Activated CD4-positive, alpha-beta T cell treated with anti-CD3 and anti-CD28 coated beads for 4 hours (primary cell): ENCODE measurements around the gene RAB11FIP5.
"Not testable (repeated sequence)": the region's sequence is repeated elsewhere in the genome, so short reads cannot be mapped to it uniquely, and the experiment has no call there.

Source experiments
- DNase-seq, 2 donors: peaks; one replicate each; pipeline ENCODE4 v3.0.0-alpha.2; 2020

Gene RAB11FIP5

DNA sequence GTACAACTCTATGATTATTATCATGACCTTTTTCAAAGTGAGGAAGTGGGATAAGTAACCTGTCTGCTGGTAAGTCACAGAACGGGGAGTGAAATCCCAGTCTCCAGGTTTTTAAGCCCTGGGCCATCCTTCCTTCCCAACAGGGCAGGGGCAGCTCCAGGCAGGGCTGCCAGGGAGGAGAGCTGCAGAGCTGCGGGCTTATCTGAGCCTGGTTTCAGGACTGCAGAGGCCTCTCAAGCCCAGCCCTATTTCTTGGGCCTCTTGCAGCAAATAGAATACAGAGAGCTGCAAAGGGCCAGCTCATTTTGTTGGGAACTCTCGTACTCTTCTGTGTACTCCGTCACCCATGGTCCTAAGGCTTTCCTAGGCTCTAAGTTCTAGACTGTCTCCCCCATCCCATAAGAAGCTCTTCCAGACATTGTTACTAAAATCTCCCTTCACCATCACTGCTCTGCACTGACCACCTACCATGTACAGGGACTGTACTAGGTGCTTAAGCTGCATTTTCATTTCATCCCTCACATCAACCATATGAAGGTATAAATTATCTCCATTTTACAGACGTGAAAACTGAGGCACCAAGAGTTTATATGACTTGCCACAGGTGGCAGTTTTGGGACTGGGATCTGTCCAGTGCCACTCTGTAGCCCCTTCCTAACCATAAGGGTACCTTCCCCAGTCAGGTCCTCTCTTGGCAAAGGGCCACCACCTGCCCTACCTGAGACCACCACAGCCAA lies 3.1 kb downstream of the RAB11FIP5 start:
- no peak for DNase-seq

DNA sequence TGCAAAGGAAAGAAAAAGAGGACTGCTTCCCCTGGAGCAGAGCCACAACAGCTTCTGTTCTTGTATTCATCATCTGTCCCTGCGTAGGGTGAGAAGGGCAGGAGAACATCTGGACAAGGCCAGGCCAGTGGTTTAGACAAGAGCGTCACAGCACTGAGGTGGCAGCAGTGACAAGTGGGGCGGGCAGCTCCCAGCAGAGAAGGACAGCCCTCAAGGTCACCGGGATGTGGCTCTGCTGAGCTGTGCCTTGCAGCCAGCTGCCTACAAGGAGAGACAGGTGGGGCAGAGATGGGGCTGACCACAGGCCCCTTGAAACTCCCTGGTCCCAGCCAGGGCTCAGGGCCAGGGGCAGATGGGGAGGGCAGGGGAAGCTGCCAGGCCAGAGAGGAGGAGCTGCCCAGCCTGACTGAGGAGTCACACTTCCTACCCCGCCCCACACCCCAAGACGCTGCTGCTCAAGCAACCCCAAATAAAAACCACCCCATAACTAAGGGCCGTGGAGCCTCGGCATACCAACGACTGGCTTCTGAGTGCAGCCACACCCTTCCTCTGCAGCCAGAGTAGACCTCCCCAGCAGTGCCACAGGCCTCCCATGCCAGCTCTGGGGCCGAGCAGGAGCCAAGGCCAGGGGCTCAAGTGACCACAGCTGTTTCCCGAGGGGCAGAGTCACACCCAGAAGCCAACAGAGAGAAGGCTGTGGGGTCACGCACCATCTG lies 5.4 kb downstream of the RAB11FIP5 start:
- DNase-seq = no peak

DNA sequence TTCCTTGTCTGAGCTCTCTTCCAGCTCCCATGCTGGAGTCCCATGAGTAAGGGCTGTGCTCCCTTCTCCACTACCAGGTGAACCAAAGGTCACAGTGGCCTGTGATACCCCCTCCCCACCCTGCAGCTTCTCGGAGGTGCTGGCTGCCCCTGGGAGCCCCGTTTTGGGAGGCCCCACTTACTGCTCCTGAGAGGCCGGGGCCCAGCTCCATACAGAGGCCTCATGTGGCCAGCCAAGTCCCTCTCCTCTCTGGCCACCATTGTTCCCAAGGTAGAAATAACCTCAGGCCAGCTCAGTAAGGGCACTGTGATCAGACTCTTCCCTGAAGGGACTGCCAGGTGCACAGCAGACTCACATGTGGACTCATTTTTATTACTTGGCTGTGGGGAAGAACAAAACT lies 6.0 kb downstream of the RAB11FIP5 start:
- DNase-seq = no peak

DNA sequence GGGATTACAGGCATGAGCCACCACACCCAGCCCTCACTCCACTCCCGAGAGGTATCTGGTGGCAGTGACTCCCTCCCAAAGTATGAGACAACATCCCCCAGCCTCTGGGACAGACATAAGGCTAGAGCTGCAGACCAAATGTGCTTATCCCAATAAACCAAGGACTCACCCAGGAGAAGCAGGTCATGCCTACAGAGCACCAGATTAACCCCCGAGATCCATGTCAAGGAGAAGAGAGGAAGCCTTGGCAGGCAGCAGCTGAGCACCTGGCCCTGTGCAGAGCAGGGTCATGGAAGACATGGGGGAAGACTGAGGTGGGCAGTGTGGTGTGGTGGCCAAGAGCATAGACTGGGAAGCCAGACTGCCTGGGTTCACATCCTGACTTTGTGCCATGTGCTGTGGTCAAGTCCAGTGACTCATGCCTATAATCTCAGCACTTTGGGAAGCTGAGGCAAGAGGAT lies 7.2 kb downstream of the RAB11FIP5 start:
- DNase-seq = no peak

DNA sequence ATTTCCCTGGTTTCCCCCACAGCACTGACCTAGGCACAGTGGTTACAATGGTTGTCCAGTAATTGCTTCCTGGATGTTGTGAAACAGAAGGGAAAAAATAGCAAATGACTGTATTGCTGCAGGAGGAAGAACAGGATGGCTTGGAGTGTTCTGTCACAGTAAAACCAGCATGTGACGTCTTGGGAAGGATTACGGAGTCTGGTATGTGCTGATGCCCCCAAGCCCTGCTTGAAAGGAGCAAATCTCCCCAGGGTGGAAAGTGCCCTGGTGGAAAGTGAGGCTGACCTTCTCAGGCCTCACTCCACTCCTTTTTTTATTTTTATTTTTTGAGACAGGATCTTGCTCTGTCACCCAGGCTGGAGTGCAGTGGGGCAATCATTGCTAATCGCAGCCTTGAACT lies 7.8 kb downstream of the RAB11FIP5 start:
- no peak for DNase-seq

DNA sequence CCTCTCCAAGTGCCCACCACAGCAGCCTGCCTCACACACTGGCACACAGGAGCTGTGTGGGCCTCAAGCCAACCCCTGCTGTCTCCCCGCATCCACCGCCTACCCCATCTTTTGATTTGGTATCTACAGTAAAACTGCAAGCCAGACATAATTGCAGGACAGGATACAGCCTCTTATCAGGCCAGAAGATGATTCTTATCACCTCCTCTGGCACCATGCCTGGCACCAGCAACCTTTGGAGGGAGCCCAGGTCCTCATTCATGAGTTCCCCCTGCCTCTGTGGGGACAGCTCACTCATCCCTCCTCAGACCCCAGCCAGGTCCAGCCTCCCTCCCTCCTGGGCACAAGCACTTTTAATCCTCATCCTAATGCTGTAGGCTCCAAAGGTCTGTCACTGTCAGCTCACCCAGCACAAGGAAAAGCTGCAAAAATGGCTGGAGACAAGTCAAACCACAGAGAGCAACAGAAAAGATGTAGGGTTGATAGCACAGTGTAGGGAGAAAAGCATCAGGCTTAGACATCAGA lies 9.7 kb downstream of the RAB11FIP5 start:
- no peak for DNase-seq

DNA sequence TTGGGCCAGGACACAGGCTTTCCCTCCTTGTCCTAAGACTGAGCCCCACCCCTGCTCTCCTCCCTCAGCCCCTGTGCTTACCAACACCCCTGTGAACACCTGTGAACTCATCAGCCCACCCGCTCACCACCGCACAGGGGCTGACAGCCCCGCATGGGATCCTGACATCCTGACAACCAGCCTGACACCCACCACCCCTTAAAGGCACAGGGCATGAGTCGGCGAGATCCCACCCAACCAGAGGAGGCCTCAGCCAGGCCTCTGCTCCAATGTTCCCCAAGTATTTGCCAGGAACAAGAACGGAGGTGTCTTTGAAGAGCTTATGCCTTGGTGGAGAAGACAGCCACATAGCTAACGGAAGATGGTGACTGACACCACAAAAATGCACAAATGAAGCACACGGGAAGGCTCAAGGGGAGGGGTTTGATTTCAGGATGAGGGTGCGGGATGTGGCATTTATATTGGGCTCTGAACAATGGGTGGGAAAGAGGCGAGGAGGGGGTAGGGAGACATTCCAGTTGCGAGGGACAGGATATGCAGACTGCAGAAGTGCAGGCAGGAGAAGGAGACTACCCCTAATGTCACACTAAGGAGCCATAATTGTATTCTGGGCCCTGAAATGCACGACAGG lies 11.0 kb downstream of the RAB11FIP5 start:
- DNase-seq = no peak

DNA sequence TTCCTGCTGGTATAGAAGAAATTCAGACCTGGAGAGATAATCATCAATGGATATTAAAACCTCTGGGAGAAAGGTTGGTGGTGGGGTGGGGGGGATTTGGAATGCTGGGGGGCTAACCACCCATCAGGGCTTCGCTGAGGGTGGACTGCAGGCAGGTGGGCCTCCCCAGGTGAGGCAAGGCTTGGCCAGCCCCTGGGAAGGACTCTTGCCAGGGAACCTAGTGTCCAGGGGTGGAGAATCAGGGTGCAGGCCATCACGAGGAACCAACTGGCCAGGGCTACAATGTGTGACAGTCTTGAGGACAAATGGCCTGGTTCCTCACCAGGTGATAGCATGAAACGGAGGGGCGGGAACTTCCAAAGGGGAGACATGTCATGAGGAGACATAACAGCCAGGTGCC lies 11.8 kb downstream of the RAB11FIP5 start:
- no peak for DNase-seq

DNA sequence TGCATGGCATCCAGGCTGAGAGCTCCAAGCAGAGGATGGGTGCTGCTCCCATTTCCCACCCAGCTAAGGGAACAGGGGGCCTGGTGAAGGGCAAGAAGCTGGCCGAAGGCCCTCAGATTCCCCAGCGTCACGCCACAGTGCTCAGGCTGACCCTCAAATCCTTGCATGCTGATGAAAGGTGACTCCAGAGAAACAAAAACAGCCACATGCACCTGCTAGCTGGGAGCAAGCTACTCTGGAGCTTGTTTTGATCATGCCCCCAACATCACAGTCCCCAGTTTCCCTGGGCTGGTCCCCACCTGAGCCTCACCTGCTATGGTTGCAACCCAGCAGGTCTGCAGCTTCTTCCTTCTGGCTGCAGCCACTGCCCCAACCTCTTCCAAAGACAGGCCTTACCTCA lies 13.3 kb downstream of the RAB11FIP5 start:
- DNase-seq = no peak

DNA sequence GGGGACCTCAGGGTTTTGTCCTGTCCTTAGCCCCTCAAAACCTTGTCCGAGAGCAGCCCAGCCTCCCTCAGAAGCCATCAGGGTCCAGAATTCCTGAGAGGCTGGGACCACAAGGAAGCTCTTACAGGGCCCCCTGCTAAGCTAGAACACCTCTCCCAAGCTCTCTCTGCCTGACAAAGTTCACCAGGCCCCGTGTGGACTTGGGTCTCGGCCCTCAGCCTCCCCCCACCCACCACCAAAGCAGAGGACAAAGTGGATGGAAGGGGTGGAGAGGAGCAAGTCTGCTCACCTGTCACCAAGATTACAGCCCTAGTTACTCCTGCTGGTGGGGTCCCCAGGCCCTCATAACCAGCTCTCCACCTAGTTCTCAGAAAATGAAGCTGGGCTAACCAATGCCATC lies 16.8 kb downstream of the RAB11FIP5 start:
- DNase-seq = no peak

DNA sequence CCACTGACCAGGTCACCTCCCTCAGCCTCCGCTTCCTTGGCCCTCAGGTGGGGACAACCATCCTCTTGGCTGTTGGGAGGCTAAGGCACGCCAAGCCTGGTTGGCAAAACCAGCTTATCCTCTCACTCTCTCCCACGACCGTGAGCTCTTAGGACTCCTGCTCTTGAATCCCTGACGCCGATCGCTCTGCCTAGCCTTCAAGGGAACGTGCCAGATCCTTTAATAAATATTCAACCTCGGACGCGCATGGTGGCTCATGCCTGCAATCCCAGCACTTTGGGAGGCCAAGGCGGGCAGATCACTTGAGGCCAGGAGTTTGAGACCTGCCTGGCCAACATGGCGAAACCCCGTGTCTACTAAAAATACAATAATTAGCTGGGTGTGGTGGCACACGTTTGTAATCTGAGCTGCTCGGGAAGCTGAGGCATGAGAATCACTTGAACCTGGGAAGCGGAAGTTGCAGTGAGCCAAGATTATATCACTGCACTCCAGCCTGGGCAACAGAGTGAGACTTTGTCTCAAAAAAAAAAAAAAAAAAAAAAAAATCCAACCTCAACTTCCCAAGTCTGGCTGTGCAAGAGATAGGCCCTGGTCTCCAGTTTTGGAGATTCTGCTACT lies 19.0 kb downstream of the RAB11FIP5 start:
- not testable (repeated sequence) for DNase-seq

DNA sequence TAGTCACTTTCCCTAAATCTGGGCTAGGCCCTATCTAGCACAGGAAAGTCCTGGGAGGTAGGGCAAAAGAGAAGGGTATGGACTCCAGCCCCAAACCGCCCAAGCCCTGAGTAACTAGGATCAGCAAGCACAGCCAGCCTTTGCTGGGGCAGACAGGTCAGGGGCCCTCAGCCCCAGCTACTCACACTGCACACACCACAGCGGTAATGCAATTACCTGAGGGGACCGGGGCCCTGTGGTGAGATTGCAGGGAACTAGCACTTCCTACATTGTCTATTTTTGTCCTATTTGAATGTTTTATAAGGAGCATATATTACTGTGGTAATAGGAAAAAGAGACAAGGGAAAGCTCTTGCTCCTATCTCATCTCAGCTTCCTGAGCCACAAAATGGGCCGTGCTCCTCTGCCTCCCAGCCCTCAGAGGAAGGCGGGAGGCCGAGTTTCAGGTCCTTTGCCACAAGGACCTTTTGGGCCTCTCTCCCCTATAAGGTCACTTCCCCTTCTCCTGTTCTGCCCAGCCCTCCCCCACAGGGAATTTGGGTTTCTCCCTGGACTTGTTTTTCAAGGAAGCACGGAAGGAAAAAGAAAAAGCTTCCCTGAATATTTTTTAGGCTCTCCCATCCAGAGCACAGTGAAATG lies 20.5 kb downstream of the RAB11FIP5 start:
- no peak for DNase-seq

DNA sequence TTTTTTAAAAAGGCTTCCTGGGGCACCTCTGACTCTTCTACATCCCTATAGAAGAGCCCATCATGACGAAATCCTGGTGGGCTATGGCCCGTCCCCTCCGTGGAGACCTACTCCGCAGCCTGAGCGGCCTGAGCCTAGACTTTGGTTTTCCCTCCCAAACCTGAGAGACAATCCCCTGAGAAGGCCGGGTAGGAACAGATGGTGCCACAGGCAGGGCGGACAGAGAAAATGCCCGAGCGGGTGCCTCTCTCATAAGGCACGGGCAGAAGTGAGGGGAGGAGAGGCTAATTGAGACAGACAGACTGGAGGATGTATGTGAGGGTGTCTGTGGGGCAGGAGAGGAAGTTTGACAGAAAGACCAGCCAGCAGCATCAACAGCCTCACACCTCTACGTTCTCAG lies 21.1 kb downstream of the RAB11FIP5 start:
- DNase-seq = no peak

DNA sequence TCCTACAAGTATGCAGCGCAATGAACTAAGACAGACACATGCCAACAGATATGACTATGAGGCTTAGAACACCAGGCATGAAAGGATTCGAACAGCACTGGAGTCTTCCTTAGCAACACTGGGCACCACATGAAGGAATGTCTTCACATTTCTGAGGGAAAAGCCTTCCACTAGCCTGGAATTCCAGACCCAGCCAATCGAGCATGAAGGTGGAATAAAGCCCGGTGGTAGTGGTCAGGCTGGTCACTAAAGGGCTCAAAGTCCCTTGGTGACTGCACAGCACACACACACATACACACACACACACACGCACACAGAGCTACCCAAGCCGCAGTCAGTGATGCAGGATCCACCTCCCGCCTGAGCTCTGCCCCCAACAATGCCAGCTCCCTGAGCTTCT lies 21.6 kb downstream of the RAB11FIP5 start:
- no peak for DNase-seq

DNA sequence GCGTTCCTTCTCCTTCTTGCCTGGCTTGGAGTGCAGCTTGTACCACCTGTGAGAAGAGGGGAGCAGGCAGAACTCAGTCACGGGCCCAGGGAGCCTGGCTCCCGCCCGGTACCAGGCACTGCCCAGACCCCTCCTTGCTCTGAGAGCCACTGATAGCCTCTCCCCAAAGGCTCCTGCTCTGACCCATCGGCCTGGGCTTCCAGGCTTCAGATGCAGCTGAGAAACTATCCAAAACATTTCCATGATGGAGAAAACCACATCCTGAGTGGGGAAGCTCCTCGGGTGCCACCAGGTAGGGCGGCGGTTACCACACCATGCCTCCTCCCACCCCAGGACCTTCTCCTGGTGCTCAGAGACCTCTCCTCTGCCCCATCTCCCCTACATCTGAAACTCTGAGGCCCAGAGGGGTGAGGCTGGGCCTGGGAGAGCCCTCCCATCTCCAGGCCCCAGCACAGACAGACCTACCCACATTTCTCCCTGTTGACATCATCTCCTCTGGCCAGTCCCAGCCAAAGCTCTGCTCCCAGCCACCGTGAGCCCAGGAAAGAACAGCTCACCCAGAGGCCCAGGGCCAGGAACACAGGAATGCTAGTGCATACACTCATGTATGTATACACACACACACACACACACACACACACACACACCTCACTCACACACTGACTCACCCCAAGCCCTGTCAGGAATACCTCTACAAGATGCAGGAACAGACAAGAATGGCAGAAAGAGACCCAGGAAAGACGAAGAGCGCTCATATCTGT lies 23.3 kb downstream of the RAB11FIP5 start:
- DNase-seq = no peak

DNA sequence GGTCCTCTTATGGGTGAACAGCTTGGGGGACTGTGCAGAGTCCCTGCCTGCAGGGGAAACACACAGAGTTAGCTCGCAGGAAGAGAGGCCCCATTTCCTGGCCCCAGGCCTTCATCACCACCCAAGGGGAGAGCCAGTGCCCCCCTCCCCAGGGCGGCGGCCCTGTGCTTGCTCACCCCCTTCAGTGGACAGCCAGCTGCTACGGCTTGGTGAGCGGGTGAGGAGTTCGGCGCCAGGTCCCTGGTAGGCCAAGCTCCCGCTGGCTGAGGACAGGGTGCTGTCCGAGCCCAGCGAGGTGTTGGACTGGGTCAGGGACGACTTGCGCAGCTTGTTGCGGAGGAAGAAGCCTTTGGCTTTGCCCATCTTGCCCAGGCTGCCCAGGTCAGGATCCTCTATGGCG lies 24.0 kb downstream of the RAB11FIP5 start:
- DNase-seq = no peak

DNA sequence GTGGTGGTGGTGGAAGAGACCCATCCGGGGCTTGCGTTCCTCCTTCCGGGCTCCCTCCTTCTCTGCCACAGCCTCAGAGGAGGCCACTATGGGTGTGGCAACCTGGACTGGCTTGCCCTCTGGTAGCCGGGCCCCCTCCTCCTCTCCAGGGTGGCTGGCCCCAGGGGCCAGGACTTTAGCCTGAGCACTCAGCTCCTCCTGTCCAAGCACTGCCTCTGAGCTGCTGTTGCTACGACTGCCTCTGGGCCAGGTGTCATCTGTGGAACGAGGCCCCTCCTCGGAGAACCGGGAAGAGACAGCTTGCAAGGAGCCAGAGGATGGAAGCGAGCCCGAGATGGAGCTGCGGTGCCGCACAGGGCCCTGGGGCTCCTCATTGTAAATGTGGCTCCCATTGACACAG lies 24.5 kb downstream of the RAB11FIP5 start:
- no peak for DNase-seq

DNA sequence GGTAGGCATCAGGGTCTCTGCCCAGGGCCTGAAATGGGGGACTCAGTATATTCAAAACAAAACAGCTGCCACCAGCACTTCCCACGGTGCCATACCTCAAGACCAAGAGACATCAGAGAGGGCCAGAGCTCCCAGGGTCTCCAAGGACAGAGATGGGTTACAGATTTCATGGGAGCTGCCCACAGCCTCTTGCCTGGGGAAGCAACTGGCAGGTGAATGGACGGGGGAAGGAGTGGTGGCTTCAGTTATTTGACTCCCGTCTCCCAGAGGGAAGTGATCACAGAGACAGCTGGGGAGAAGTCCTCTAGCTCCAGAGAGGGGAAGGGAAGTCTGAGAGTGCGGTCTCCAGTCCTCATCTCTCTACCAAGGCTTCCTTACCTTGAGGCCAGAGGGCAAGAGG lies 25.4 kb downstream of the RAB11FIP5 start:
- DNase-seq = no peak

DNA sequence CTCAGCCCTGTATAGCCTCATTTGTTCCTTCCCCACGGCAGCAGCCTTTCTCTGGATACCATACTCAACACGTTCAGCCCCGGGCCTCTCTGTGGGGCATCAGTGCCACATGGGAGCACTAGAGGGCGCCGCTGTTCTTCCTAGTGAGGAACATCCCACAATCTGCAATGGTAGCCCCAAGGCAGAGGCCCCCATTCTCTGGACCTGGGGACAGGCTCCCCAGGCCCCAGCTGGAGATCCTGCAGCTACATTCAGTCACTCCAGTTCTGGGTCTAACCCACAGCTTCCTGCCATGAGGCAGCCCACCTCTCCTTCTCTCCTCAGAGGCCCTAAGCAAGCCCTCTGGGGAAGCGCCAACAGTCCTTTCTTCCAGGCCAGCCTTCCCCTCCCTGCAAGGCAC lies 27.1 kb downstream of the RAB11FIP5 start:
- peak; percentile 78 to 86 for DNase-seq

DNA sequence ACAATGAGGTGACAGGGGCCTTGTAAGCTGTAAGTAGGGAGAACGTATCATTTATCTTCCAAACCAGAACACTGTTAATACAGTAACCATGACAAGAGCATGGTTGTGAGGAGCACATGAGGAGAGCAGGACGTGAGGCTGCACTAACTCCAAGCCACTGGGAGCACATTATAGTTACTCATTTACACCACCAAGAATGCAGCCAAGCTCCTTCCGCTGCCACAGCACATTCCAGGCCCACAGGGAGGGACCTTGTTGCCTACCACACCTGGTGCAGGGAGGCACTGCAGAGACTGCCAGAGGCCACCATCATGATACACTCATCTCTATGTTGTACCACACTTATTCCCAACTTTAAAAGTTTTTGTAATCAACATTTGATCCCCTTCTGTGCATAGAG lies 27.8 kb downstream of the RAB11FIP5 start:
- no peak for DNase-seq

DNA sequence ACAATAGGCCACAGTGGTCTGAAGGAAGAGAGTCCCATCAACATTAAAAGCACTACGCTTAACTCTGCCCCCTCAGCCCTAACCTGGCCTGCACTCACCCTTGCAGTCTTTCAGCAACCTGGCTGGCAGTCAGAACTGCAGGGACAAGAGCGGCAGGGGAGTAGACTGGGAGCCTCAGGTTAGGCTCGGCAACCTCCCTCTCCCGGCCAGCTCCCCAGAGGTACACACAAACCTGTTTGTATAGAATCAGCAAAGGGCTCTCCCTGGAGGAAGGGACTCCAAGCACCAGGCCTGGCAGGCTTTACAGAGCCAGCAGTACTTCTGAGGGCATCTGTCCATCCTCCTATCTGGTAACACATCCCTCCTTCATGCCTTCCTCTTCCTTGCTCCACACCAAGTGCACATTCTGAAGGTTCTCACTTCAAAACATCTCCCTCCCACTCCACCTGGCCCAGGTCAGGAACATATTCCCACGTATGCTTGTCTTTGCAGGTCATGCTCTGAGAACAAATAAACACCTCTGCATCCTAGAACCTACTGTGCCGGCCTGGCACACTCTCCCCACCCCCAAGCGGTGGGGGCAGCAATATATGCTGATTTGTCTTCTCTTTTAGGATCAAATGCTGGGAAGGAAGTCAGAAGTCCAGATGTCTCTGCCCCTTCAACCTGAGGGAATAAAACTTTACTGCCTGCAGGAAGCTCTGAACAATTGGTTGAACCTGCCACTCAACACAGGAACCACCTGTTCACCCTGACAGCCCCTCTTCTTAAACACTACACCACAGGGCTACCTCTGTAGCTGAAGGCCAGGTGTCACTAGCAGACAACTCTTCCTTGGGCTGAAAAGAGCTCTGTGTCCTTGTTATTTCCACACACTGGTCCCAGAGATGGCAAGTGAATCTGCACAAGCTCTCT lies 28.6 kb downstream of the RAB11FIP5 start:
- DNase-seq = no peak
